ENCODE measurements around the gene OTOF. TPM values are rescaled to one million over a fixed set of nuclear protein-coding genes. Genes with fewer than 3 reads are reported as not detected.
A peak's percentile ranks its signal among the peaks of the same experiment; 100 is the strongest.

Gene OTOF
- total RNA-seq, 1 donor, result not detected

- no peak overlapping the region for H3K4me3 ChIP-seq (ENCODE audit: low read depth, low read length)
- no peak for DNase-seq (ENCODE audit: low read depth)
- peak; percentile 22 for TF ChIP-seq CTCF (IDR thresholded peaks at IDR 0.05; ENCODE audit: insufficient read depth, low read length)
Measured at GRCh38 chr2:26521054-26521912, 43.4 kb upstream of the OTOF start.

GRCh38 chr2:26520148-26520449, 42.2 kb upstream of the OTOF start:
- TF ChIP-seq CTCF (IDR thresholded peaks at IDR 0.05; ENCODE audit: insufficient read depth, low read length), result no peak
- no peak for DNase-seq (ENCODE audit: low read depth)
- H3K4me3 ChIP-seq (ENCODE audit: low read depth, low read length), result no peak overlapping the region

- no peak for TF ChIP-seq CTCF (IDR thresholded peaks at IDR 0.05; ENCODE audit: insufficient read depth, low read length)
- no peak overlapping the region for H3K4me3 ChIP-seq (ENCODE audit: low read depth, low read length)
- no peak for DNase-seq (ENCODE audit: low read depth)
Measured at GRCh38 chr2:26519396-26520147, 41.6 kb upstream of the OTOF start.

GRCh38 chr2:26516781-26517180, 38.9 kb upstream of the OTOF start:
- no peak for DNase-seq (ENCODE audit: low read depth)
- TF ChIP-seq CTCF (IDR thresholded peaks at IDR 0.05; ENCODE audit: insufficient read depth, low read length), result no peak
- no peak overlapping the region for H3K4me3 ChIP-seq (ENCODE audit: low read depth, low read length)

GRCh38 chr2:26516246-26516645, 38.3 kb upstream of the OTOF start:
- no peak for DNase-seq (ENCODE audit: low read depth)
- H3K4me3 ChIP-seq (ENCODE audit: low read depth, low read length), result no peak overlapping the region
- TF ChIP-seq CTCF (IDR thresholded peaks at IDR 0.05; ENCODE audit: insufficient read depth, low read length), result no peak

- no peak for TF ChIP-seq CTCF (IDR thresholded peaks at IDR 0.05; ENCODE audit: insufficient read depth, low read length)
- H3K4me3 ChIP-seq (ENCODE audit: low read depth, low read length), result no peak overlapping the region
- DNase-seq (ENCODE audit: low read depth), result no peak
Measured at GRCh38 chr2:26515771-26516170, 37.8 kb upstream of the OTOF start.

All from fibroblast of the aortic adventitia (primary cell).